Bronchus fibroblast of lung (primary cell): ENCODE measurements around the gene DPYSL4. TPM values are rescaled to one million over a fixed set of nuclear protein-coding genes. Genes with fewer than 3 reads are reported as not detected.

Experiments
- total RNA-seq: library from RNA; depleted of rRNA; stranded (reverse); fragments of >200 nt; gene quantifications from 2 replicates; pipeline ENCODE4 v1.2.3, GENCODE V29; 2015

The DPYSL4 gene
- total RNA-seq = 5.9 and 7.1 TPM in 2 replicates

GRCh38 chr10:132186488-132187429 lies at the start of gene DPYSL4:
Gene DPYSL4, plus strand, starts transcription at chr10:132186948. Its CDS starts 116 bp downstream, at chr10:132187064.

Other genes starting within 250 kb of the DPYSL4 start
- 105 and 126 TPM in 2 replicates for gene BNIP3, start 205.0 kb upstream of the DPYSL4 start, total RNA-seq
- under 0.01 TPM in 2 replicates for gene JAKMIP3, start 121.0 kb upstream of the DPYSL4 start, total RNA-seq
- 11.9 and 12.8 TPM in 2 replicates for gene STK32C, start 121.0 kb downstream of the DPYSL4 start, total RNA-seq
- gene LRRC27, start 145.2 kb downstream of the DPYSL4 start, total RNA-seq = 3.2 and 5.9 TPM in 2 replicates
- 4.2 and 4.5 TPM in 2 replicates for gene PWWP2B, start 210.3 kb downstream of the DPYSL4 start, total RNA-seq